Measurements from ENCODE around the gene SPIRE2.
"Not testable (repeated sequence)": the region's sequence is repeated elsewhere in the genome, so short reads cannot be mapped to it uniquely, and the experiment has no call there.

SPIRE2 gene

DNA sequence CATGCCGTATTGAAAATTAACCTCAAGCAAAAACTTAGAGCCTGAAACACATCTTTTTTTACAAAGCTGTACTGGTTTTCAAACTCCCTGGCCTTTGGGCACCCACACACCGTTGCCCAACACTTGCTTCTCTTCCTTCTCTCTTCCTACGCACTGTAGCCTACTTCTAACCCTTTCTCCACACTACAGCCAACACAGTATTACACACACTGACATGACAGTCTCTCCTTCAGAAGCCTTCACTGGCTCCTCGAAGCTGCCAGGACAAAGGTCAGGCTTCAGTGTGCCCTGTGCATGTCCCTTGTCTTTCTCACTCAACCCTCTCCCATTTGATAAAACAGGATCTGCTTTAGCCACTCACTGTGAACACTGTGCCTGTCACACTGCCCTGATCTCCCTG is 19.8 kb upstream of the SPIRE2 start:
- no peak for DNase-seq

DNA sequence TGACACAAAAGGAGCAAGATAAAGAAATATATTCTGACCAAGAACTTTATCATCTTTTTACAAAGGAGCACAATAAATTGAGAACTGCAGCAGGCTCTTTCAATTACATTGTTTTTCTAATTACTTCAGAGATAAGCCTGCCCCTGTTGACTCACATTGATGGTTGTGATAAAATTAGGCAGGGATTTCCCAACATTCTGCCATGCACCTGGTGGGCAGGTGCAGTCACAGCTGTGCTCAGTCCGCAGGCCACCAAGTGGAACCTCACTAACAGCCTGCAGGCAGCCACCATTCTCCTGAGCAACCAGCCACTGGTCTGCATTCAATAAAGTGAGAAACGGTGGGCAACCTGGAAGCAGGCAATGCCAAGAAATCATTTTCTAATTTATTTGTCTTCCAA is 17.0 kb upstream of the SPIRE2 start:
- no peak for DNase-seq

- DNase-seq = peak; percentile 46
These were observed 12.5 kb upstream of the SPIRE2 start for GRCh38 chr16:89815639-89816348.

- not testable (repeated sequence) for DNase-seq
These were observed 9.3 kb upstream of the SPIRE2 start for GRCh38 chr16:89818851-89819403.

DNA sequence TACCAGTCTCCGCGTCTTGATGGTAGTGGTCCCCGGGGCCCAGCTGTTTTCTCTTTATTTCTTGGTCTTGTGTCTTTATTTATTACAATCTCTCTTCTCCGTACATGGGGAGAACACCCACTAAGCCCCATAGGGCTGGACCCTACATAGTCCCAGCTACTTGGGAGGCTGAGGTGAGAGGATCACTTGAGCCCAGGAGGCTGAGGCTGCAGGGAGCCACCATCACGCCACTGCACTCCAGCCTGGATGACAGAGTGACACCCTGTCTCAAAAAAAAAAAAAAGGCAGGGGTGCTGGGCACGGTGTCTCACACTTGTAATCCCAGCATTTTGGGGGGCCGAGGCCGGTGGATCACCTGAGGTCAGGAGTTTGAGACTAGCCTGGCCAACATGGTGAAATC is 8.8 kb upstream of the SPIRE2 start:
- not testable (repeated sequence) for DNase-seq

GRCh38 chr16:89821438-89822187 is 6.7 kb upstream of the SPIRE2 start:
- no peak for DNase-seq

GRCh38 chr16:89822188-89823086 is 5.8 kb upstream of the SPIRE2 start:
- DNase-seq = peak; percentile 34

GRCh38 chr16:89823087-89823823 is 5.0 kb upstream of the SPIRE2 start:
- DNase-seq = no peak

DNA sequence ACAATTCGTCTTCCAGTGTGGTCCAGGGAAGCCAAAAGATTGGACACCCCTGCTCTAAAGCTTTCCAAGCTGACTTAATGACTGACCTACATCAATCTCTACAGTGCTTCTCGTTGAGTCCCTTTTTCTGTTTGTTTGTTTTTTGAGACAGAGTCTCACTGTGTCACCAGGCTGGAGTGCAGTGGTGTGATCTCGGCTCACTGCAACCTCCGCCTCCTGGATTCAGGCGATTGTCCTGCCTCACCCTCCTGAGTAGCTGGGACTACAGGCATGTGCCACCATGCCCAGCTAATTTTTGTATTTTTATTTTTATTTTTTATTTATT is 4.5 kb upstream of the SPIRE2 start:
- not testable (repeated sequence) for DNase-seq

DNA sequence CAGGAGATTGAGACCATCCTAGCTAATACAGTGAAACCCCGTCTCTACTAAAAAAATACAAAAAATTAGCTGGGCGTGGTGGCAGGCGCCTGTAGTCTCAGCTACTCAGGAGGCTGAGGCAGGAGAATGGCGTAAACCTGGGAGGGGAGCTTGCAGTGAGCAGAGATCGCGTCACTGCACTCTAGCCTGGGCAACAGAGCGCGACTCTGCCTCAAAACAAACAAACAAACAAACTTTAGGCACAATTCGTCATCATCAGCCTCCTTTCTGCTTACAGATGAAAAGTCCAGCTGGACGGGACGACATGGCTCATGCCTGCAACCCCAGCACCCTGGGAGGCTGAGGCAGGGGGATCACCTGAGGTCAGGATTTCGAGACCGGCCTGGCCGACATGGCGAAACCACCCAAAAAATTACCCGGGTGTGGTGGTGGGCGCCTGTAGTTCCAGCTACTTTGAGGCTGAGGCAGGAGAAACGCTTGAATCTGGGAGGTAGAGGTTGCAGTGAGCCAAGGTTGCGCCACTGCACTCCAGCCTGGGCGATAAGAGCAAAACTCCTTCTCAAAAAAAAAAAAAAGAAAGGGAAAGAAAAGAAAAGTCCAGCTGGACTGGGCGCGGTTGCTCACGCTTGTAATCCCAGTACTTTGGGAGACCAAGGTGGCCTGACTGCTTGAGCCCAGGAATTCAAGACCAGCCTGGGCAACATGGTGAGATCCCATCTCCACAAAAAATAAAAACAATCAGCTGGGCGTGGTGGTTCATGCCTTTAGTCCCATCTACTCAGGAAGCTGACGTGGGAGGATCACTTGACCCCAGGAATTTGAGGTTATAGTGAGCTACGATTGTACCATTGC is 1.5 kb upstream of the SPIRE2 start:
- no peak for DNase-seq

- peak; percentile 84 for DNase-seq
These were observed 684 bp upstream of the SPIRE2 start for GRCh38 chr16:89827383-89828198.

DNA sequence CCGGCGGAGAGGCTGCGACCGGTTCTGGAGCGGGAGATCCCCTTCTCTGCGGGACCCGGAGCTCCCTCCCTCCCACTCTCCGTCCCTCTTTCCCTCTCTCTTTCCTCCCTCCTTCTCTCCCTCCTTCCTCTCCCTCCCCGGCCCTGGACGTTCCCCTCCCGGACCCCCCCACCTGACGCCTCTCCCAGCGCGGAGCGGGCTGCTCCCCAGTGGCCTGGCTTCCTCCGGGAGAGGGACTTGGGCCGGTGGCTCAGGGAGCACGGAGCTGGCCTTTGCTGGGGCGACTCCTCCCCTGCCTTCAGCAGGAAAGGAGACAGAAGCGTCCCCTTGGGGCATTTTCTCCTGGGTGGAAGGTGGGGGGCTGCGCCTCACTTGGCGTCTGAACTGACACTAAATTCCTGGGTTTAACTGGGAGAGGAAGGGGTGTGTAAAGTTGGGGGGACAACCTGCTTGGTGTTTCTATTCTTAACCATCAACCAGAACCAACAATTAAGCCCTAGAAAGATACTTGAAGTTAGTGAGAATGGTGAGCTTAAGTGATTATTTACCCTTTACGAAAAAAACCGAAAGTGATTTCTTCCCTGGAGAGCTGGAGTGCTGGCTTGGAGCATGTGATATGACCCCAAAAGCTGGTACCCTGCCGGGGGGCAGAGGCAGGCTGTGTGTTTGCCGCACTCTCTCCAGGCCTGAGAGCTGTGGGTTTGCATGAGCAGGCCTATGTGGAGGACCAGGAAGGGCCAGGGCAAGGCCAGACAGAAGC is 775 bp downstream of the SPIRE2 start:
- DNase-seq = peak; percentile 46

GRCh38 chr16:89829630-89830437 is 1.6 kb downstream of the SPIRE2 start:
- DNase-seq = no peak

GRCh38 chr16:89831810-89832328 is 3.6 kb downstream of the SPIRE2 start:
- DNase-seq = no peak

GRCh38 chr16:89833664-89834363 is 5.5 kb downstream of the SPIRE2 start:
- DNase-seq = not testable (repeated sequence)

GRCh38 chr16:89834813-89835363 is 6.6 kb downstream of the SPIRE2 start:
- not testable (repeated sequence) for DNase-seq

- DNase-seq = not testable (repeated sequence)
These were observed 8.2 kb downstream of the SPIRE2 start for GRCh38 chr16:89836484-89836883.
